GM12874 (cell line): Measurements from ENCODE around the gene LARP4B.

Experiments
- TF ChIP-seq, protein P1 (sequence below): IDR thresholded peaks from 2 replicates; pipeline ENCODE4 v1.5.1; 2011; ENCODE audit warnings: low read depth, mild to moderate bottlenecking, control low read depth, low read length, moderate library complexity; ENCODE audit not compliant: insufficient read depth

LARP4B gene

DNA sequence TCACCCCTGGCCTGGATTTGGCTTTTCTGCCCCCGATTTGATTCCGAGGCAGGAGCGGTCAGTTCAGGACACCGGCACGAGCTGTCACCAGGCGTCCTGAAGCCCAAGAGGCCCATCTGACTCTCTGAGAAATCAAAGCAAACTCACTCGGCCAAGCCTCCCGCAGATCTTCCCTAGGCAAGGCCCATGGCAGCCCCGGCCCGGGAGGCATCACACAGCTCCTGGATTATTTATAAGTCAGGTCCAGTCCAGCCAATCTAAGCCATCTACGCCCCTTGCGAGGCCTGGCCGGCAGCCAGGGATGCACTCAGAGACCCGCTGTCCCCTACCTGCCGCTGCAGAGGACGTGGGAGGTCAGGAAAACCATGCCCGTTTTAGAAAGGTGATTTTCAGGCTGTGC is 154.7 kb downstream of the LARP4B start:
- TF ChIP-seq, protein P1, sequence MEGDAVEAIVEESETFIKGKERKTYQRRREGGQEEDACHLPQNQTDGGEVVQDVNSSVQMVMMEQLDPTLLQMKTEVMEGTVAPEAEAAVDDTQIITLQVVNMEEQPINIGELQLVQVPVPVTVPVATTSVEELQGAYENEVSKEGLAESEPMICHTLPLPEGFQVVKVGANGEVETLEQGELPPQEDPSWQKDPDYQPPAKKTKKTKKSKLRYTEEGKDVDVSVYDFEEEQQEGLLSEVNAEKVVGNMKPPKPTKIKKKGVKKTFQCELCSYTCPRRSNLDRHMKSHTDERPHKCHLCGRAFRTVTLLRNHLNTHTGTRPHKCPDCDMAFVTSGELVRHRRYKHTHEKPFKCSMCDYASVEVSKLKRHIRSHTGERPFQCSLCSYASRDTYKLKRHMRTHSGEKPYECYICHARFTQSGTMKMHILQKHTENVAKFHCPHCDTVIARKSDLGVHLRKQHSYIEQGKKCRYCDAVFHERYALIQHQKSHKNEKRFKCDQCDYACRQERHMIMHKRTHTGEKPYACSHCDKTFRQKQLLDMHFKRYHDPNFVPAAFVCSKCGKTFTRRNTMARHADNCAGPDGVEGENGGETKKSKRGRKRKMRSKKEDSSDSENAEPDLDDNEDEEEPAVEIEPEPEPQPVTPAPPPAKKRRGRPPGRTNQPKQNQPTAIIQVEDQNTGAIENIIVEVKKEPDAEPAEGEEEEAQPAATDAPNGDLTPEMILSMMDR = no peak

GRCh38 chr10:775245-776075 is 156.0 kb downstream of the LARP4B start:
- TF ChIP-seq, protein P1 = no peak

DNA sequence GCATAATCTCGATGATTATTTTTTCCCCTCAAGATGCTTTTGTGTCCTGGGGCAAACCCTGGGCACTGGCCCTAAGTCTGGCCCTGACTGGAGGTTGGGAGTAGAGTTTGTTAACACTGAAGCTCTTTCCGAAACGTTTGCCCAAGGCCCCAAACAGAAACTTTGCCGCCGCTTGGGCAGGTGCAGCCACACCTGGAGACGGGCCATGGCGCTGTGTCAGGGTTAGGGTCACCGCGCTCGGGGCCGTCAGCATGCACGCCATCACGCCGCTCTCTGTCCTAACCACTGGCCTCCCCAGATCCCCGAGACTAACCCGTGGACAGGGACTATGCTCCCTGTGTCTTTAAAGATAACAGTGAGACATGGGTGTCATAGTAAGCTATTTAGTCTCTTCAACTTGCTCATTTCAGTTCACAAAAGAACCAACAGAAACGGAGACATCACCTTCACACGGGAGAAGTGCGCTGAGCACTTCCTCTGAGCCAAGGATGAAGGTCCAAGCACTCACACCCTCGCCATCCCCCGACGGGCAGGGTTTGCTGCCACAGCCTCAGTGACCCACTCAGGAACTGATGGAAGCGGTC is 156.8 kb downstream of the LARP4B start:
- TF ChIP-seq, protein P1 = no peak

GRCh38 chr10:774223-774622 is 157.3 kb downstream of the LARP4B start:
- TF ChIP-seq, protein P1 = no peak

DNA sequence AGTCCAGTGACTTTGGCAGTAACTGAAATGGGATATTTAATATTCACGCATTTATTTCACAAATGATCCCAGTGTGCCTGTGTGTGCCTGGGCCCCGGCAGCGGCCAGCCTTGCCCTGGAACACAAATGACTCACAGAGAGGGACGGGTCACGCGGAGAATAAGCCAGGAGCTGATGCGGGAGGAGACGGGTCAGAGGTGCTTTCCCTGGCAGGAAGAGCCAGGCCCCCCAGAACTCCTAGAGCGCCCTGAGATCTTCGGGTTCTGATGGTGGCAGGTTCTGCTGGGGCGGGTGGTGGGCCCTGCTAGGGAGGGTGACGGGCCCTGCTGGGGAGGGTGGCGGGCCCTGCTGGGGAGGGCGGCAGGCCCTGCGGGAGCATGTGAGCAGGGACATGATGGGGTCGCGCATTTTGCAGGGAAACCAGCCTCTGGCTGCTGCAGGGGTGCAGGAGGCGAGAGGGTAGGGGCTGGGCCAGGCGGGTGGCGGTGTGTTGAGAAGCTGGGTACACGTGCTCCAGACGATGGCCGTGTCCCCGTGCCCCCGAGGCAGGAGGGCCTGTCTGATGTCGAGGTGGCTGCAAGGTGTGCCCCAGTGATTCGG is 157.8 kb downstream of the LARP4B start:
- TF ChIP-seq, protein P1 = no peak

DNA sequence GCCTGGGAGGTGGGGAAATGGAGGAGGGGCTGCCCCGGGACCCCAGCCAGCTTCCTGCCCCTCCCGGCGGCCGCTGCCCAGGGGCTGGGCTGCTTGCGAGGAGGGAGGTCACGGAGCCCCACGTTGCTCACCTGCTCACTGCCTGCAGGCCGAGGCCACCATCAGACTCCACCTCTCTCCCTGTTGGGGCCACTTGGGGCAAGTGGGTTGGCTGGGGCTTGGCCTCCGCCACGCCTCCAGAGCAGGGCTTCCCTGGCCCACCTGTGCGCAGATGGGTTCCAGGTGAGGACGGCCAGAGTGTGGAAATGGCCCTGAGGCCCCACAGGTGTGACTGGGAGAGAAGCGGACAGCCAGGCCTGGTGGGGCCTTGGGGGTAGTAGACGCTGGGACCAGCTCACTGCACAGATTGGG is 159.3 kb downstream of the LARP4B start:
- TF ChIP-seq, protein P1 = no peak

DNA sequence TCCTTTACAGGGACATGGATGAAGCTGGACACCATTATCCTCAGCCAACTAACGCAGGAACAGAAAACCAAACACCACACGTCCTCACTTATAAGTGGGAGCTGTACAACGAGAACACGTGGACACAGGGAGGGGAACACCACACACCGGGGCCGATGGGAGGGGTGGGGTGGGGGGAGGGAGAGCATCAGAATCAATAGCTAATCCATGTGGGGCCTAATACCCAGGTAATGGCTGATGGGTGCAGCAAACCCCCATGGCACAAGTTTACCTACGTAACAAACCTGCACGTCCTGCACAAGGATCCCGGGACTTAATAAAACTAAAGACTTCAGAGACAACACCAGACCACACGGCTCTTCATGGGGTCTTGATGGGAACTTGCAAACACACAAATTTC is 159.9 kb downstream of the LARP4B start:
- TF ChIP-seq, protein P1 = no peak
